IPS-NIHi7 (cell line): Measurements from ENCODE around the gene BUD31.

ENCODE experiments used
- DNase-seq: peaks from one replicate; pipeline ENCODE4 v3.0.0; 2012; ENCODE audit warnings: mixed read lengths; ENCODE audit errors: extremely low spot score

The BUD31 gene

GRCh38 chr7:99468336-99468918, 59.7 kb downstream of the BUD31 start:
- DNase-seq = no peak
